Astrocyte of the spinal cord (primary cell): ENCODE measurements around the gene TRPM5.

ENCODE experiments used
- DNase-seq: peaks from one replicate; pipeline ENCODE4 v3.0.0; 2011; ENCODE audit warnings: low read depth, low spot score
- H3K4me3 ChIP-seq: 2 replicates; pipeline ENCODE4 v1.5.1; 2011; ENCODE audit warnings: low read depth, mild to moderate bottlenecking, low read length, moderate library complexity
- CTCF ChIP-seq: IDR thresholded peaks from 2 replicates; pipeline ENCODE4 v1.5.1; 2012; ENCODE audit warnings: low read depth, mild to moderate bottlenecking, low read length, inconsistent platforms
- in situ Hi-C: cut with HindIII; loops from 2 replicates; pipeline ENCODE4 v1.10.0; 2017; ENCODE audit warnings: low sequenced_read_pairs

Gene TRPM5

GRCh38 chr11:2452321-2453012, 8.2 kb upstream of the TRPM5 start:
- no peak for TF ChIP-seq CTCF
- H3K4me3 ChIP-seq, result no peak overlapping the region
- in situ Hi-C loops, result no loop called here
- DNase-seq, result no peak

GRCh38 chr11:2451916-2452315, 7.6 kb upstream of the TRPM5 start:
- no peak for TF ChIP-seq CTCF
- in situ Hi-C loops, result no loop called here
- no peak for DNase-seq
- no peak overlapping the region for H3K4me3 ChIP-seq

- DNase-seq, result no peak
- in situ Hi-C loops, result no loop called here
- no peak overlapping the region for H3K4me3 ChIP-seq
- TF ChIP-seq CTCF, result no peak
These were observed 7.0 kb upstream of the TRPM5 start for GRCh38 chr11:2451336-2451735.

GRCh38 chr11:2450321-2451041, 6.2 kb upstream of the TRPM5 start:
- TF ChIP-seq CTCF, result no peak
- in situ Hi-C loops, result no loop called here
- no peak overlapping the region for H3K4me3 ChIP-seq
- DNase-seq, result no peak

GRCh38 chr11:2449548-2450320, 5.4 kb upstream of the TRPM5 start:
- H3K4me3 ChIP-seq, result no peak overlapping the region
- TF ChIP-seq CTCF, result no peak
- no peak for DNase-seq
- in situ Hi-C loops, result no loop called here

GRCh38 chr11:2448661-2449547, 4.6 kb upstream of the TRPM5 start:
- no peak for DNase-seq
- H3K4me3 ChIP-seq, result no peak overlapping the region
- TF ChIP-seq CTCF, result no peak
- in situ Hi-C loops, result no loop called here
